ENCODE results near the gene LETM1. TPM values are rescaled to one million over a fixed set of nuclear protein-coding genes. Genes with fewer than 3 reads are reported as not detected.
A peak's percentile ranks its signal among the peaks of the same experiment; 100 is the strongest.

LETM1 gene
- total RNA-seq: 100 to 1,000 TPM in 1 of 5 donors, 10 to 100 TPM in 4; 46.4 to 255 (median 58.9) TPM
- 10 to 100 TPM in 2 of 3 donors, 1 to 10 TPM in 1; 5.3 to 12.2 (median 10.3) TPM for polyA plus RNA-seq
- long read RNA-seq, donor 1: 0 reads
- long read RNA-seq, donor 2, full-length matches to known transcripts: 5 of 5 reads
- long read RNA-seq, donor 2, partial matches to known transcripts: 0 of 5 reads
- long read RNA-seq, donor 2, other reads (novel, unspliced or antisense): 0 of 5 reads
- long read RNA-seq, donor 3, full-length matches to known transcripts: 3 of 3 reads
- long read RNA-seq, donor 3, partial matches to known transcripts: 0 of 3 reads
- long read RNA-seq, donor 3, other reads (novel, unspliced or antisense): 0 of 3 reads
- long read RNA-seq, donor 4: 0 reads
- long read RNA-seq, donor 5, full-length matches to known transcripts: 1 of 13 reads
- long read RNA-seq, donor 5, partial matches to known transcripts: 12 of 13 reads
- long read RNA-seq, donor 5, other reads (novel, unspliced or antisense): 0 of 13 reads
- long read RNA-seq, donor 6: 0 reads
- long read RNA-seq, donor 7, full-length matches to known transcripts: 3 of 3 reads
- long read RNA-seq, donor 7, partial matches to known transcripts: 0 of 3 reads
- long read RNA-seq, donor 7, other reads (novel, unspliced or antisense): 0 of 3 reads
- long read RNA-seq, donor 8, full-length matches to known transcripts: 2 of 2 reads
- long read RNA-seq, donor 8, partial matches to known transcripts: 0 of 2 reads
- long read RNA-seq, donor 8, other reads (novel, unspliced or antisense): 0 of 2 reads
- long read RNA-seq, donor 9, partial matches to known transcripts: 0 of 2 reads
- long read RNA-seq, donor 9, other reads (novel, unspliced or antisense): 0 of 2 reads
- long read RNA-seq, donor 10: 0 reads

DNA sequence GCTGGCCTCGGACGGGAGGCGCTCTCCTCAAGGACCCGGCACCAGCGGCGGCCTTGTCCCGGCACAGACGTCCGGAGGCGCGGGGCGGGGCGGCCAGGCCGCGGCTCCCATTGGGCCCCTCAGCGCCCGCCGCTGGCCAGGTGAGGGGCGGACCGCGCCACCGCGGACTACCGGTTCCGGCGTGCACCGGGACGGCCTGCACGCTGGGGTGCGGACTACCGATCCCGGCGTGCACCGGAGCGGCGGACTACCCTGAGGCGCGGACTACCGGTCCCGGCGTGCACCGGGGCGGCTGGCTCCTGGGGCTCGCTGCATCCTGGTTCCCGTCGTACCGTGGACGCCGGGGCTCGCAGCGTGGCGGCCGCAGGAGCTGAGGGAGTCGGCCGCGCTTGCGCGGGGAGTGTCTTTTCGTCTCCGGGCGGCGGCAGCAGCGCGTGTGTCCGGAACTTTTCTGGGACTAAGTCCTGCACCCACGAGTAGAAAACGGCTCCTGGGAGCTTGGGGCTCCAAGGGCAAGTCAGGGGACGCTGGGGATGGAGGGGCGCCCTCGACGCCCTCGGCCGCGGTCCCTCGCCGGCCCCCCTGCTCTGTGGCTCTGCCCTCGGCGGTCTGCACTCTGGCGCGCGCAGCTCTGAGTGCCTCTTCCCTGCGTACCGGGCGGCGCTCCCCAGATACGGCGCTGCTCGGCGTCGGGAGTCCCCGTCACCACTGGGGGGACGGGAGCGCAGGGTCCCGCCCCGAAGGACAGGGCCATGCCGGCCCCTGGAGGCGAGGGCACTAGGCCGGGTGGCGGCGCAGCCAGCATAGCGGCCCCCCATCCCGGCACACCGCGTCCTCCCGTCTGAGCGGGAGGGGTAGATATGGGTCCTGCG is at the start of gene LETM1:
TSS of gene LETM1 (minus strand) at position 86 of the 872 bp plus-strand sequence. CDS start 206 bp downstream, outside the sequence.
- Histone ChIP-seq H3K9me3 (no peaks in the 10 kb centered on the region), H3K27ac (peak within 1 kb of the TSS; percentile 79 to 94 (median 91)), H3K4me1 (peaks cover 37 to 58% (median 55%) of the 10 kb centered on the region in 4 donors), H3K4me3 (peak within 1 kb of the TSS; percentile 71 to 98 (median 90)), H3K36me3 (no peaks in the 10 kb centered on the region), H3K27me3 (no peaks in the 10 kb centered on the region)
- intact Hi-C loops (cut with DNase I; ENCODE audit: low total_unique reads): no loop called here
- DNase-seq: peak; percentile 96 to 99
- 0 to 1% (median 1%) methylated on average over 15 to 107 of the region's 107 CpGs; no CpG with 5 or more reads in 1 of the 5 donors for WGBS, 5 donors
- TF ChIP-seq POLR2AphosphoS5 (IDR thresholded peaks at IDR 0.05) (peak; percentile 63 to 94 (median 79)), POLR2A (IDR thresholded peaks at IDR 0.05) (peak in 1 of 4 donors; percentile 32)
- TF ChIP-seq, protein P1, sequence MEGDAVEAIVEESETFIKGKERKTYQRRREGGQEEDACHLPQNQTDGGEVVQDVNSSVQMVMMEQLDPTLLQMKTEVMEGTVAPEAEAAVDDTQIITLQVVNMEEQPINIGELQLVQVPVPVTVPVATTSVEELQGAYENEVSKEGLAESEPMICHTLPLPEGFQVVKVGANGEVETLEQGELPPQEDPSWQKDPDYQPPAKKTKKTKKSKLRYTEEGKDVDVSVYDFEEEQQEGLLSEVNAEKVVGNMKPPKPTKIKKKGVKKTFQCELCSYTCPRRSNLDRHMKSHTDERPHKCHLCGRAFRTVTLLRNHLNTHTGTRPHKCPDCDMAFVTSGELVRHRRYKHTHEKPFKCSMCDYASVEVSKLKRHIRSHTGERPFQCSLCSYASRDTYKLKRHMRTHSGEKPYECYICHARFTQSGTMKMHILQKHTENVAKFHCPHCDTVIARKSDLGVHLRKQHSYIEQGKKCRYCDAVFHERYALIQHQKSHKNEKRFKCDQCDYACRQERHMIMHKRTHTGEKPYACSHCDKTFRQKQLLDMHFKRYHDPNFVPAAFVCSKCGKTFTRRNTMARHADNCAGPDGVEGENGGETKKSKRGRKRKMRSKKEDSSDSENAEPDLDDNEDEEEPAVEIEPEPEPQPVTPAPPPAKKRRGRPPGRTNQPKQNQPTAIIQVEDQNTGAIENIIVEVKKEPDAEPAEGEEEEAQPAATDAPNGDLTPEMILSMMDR (IDR thresholded peaks at IDR 0.05): no peak

DNA sequence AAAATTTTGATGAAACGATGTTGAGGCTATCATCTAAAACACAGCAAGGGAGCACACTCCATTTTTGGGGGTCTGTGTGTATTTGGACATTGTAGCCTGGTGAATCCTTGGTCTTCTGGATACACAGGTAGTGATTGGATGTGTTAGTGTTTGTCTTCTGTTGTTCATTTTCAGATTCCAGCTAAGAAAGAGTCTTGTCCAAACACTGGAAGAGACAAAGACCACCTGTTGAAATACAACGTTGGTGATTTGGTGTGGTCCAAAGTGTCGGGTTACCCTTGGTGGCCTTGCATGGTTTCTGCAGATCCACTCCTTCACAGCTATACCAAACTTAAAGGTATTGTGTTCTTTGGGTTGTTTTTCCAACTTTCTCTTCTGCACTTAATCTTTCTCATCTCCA is 48.1 kb upstream of the LETM1 start:
- intact Hi-C loops (cut with DNase I; ENCODE audit: low total_unique reads): loop anchor here (10.0 kb wide), 1 partner anchor 89 kb away; no protein-coding TSS in a partner anchor
- Histone ChIP-seq H3K36me3 (peaks cover 20 to 61% (median 53%) of the 10 kb centered on the region in 4 donors), H3K9me3 (no peaks in the 10 kb centered on the region), H3K4me1 (peaks cover 5 to 23% (median 7%) of the 10 kb centered on the region in 4 donors), H3K27me3 (no peaks in the 10 kb centered on the region), H3K27ac (no peak overlapping the region), H3K4me3 (no peak overlapping the region)
- no peak for DNase-seq
- TF ChIP-seq, protein P1 (IDR thresholded peaks at IDR 0.05): no peak
- TF ChIP-seq POLR2AphosphoS5 (IDR thresholded peaks at IDR 0.05): no peak
- TF ChIP-seq EP300 (IDR thresholded peaks at IDR 0.05): no peak
- TF ChIP-seq POLR2A (IDR thresholded peaks at IDR 0.05): no peak
- 66 to 78% (median 72%) methylated on average over 3 of the region's 3 CpGs for WGBS, 5 donors

DNA sequence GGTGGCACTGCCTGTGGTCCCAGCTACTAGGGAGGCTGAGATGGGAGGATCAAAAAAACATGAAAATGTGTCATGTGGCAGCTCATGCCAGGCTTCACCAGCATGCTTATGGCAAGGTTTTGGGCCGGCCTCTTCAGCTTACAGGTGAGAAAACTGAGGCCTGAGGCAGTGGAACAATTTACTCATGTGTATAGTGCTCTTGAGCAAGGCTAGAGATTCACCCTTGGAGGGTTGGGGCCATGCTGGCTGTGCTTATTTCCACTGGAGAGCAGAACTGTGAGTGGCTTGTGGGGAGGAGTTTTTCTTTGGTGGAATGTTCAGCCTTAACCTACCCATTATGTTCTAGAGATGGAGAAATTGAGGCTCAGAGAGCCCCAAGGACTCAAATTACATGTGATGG is 47.1 kb upstream of the LETM1 start:
- Histone ChIP-seq H3K4me1 (peaks cover 2 to 17% (median 5%) of the 10 kb centered on the region in 4 donors), H3K9me3 (no peaks in the 10 kb centered on the region), H3K4me3 (no peak overlapping the region), H3K27me3 (no peaks in the 10 kb centered on the region), H3K36me3 (peaks cover 20 to 61% (median 51%) of the 10 kb centered on the region in 4 donors), H3K27ac (no peak overlapping the region)
- intact Hi-C loops (cut with DNase I; ENCODE audit: low total_unique reads): loop anchor here (10.0 kb wide), 1 partner anchor 88 kb away; no protein-coding TSS in a partner anchor
- 93 to 100% (median 95%) methylated on average over 1 of the region's 1 CpG for WGBS, 5 donors
- no peak for TF ChIP-seq POLR2A (IDR thresholded peaks at IDR 0.05)
- TF ChIP-seq, protein P1 (IDR thresholded peaks at IDR 0.05): no peak
- TF ChIP-seq POLR2AphosphoS5 (IDR thresholded peaks at IDR 0.05): no peak
- no peak for TF ChIP-seq EP300 (IDR thresholded peaks at IDR 0.05)
- DNase-seq: no peak

All from stomach (tissue), 19 donors.